Stimulated activated CD4-positive, alpha-beta T cell treated with anti-CD3 and anti-CD28 coated beads, Interleukin-12 subunit alpha, Interleukin-12 subunit beta, amount 100 ng/mL, for 4 hours (primary cell): ENCODE measurements around the gene C9orf50.

ENCODE experiments used
- DNase-seq: peaks from one replicate; pipeline ENCODE4 v3.0.0-alpha.2; 2020

Gene C9orf50

DNA sequence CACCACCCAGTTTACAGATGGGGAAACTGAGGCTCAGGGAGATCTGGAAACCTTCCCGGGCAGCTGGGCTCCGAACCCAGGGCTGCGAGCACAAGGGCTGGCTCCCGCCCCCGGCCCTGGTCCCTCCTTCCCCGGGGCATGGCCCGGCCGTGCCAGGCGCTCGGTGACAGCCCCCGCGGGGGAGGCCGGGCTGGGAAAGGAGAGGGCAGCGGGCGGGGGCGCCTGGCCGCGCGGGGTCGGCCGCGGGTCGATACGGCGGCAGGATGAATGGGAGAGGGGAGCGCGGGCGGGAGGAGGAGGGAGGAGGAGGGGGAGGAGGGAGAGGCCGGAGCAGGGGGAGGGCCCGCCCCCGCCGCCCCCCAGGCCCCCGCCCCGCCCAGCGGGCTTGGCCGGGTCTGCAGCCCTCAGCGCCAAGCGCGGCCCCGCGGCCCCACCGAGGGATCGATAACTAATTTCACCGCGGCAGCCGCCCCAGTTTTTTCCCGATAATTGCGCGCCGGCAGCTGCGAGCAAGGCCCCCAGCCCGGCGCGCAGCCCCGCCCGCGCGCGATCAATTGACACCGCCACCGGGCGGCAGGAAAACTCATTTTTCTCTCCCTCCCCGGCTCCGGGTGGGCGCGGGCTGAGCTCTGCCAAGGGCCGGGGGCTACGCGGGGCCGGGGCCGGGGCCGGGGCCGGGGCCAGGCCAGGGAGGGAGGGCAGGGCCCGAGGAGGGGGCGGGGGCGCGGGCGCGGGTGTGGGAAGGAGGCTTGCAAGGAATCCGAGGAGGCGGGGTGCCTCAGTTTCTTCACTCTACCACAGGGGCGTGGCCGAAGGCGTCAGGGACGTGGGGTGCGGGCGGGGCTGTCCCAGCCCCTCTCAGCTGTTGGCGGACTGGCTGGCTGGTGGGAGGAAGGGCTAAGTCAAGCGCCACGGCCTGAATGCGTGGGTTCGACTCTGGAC lies 52.1 kb downstream of the C9orf50 start:
- DNase-seq, result no peak

DNA sequence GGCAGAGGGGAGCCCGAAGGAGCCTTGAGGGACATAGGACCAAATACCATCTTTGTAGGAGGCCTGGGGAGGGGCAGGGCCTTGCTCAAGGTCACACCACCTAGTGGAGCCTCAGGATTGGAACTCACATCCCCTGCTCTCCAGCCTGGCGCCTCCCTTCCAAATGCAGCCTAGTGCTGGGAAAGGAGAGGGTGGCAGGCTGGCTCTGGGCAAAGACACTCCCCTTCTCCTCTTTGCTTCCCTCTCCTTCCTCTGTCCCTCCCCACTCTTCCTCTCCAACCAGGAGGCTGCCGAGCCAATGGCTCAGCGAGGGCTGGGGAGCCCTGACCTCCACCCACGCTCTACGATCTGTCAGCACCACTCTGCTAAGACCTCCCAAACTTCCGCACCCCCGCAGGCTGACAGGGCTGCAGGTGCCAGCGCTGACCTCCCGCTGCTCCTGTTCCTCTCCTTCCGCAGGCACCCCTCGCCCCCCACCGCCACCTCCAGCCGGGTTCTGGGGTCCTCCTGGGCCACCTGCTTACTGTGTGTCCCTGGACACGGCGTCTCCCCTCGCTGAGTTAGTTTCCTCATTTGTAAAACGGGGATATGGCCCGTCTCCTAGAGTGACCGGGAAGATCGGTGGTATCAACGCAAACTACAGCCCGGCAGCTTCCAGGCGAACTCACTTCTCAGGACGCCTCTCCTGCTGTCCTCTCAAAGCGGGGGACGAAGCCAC lies 52.9 kb downstream of the C9orf50 start:
- no peak for DNase-seq

DNA sequence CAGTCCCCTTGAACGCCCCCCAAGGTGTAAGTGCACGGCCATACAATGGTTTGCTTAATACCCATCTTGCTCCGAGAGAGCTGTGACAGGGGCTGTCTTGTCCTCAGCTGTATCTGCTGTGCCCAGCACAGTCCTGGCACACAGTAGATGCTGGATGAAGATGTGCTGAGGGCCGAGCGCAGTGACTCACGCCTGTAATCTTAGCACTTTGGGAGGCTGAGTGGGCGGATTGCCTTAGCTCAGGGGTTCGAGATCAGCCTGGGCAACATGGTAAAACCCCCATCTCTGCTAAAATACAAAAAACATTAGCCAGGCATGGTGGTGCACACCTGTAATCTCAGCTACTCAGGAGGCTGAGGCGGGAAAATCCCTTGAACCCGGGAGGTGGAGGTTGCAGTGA lies 53.6 kb downstream of the C9orf50 start:
- DNase-seq, result no peak

DNA sequence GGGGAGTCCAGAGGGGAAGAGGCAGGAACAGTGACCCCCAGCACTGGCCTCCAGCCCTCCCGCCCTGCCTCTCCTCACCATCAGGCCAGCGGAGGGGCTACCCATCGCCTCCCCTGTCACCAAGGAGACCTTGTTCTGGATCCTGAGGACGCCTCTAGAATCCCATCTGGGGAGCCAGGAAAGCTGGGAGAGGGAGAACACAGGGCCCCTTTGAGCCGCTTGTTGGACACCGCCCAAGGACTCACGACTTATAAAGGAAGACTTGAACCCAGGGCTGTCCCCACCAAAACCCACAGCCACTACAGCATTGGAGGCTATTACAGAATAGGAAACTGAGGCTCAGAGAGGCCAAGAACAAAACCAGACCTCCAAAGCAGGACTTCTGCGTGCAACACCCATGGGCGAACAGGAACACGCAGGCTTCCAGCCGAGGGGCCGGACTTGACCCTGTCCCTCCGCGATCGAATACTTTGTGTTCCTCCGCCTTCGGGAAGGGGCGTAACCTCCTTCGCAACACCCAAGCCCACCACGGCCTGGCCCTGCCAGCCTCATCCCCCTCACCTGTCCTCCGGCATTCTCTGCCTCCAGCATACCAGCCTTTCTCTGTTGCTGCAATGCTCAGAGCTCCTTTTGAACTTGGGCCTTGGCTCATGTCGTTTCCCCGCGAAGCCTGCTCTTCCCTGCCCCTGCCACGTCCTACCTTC lies 54.2 kb downstream of the C9orf50 start:
- no peak for DNase-seq

DNA sequence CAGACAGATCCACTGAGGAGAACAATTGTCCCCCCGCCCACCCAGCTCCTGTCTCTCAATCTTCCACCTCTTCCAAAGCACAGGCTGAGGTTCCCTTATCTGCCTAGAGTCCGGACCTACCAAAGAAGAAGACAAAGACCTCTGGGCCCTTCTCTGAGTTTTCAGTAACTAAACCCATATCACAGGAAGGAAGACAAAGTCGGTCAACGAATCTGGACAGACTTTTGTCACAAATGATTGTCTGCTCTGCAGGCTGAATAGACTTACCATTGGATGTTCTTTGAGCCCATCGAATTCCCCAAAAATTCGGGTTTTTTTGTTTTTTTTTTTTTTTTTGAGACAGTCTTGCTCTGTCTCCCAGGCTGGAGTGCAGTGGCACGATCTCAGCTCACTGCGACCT lies 58.0 kb downstream of the C9orf50 start:
- DNase-seq, result no peak

DNA sequence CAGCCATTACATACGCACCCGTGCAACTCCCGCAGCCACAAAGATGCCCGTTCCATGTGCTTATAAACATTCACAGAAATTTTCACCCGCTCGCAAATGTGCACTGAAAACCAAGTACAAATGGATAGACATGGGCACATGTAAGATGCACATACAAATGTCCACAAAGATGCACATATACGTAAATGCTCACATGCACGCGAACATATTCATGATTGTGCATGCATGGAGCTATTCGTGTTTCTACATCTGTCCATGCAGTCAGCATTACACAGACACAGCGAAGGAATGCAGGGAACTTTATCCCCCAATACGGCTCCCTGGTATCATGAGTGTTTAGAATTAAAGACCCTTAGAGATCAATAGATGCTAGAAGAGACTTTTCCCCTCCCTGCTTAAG lies 58.4 kb downstream of the C9orf50 start:
- no peak for DNase-seq
